ENCODE results near the gene KIAA1217.
A peak's percentile ranks its signal among the peaks of the same experiment; 100 is the strongest.
"Not testable (repeated sequence)": the region's sequence is repeated elsewhere in the genome, so short reads cannot be mapped to it uniquely, and the experiment has no call there.

Gene KIAA1217

GRCh38 chr10:24465891-24466818 lies 257.2 kb downstream of the KIAA1217 start:
- no peak for DNase-seq (ENCODE audit: low spot score)

GRCh38 chr10:24467136-24467535 lies 258.2 kb downstream of the KIAA1217 start:
- no peak for DNase-seq (ENCODE audit: low spot score)

DNA sequence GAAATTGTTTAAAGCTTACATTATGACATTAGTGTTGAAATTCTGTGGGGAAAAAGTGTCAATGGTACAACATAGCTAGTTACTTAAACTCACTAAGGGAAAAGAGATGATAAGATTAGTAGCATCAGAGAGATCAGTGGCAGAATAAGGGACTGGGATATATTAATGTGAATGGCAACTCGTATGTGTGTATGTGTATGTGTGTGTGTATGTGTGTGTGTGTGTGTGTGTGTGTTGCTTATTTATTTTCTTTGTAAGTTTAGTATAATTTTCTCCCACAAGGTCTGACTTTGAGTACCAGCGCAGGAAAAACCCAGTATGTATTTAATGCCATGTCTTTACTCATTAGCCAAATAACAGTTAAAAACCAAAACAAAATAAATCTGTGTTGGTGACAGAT lies 258.7 kb downstream of the KIAA1217 start:
- DNase-seq (ENCODE audit: low spot score): no peak

DNA sequence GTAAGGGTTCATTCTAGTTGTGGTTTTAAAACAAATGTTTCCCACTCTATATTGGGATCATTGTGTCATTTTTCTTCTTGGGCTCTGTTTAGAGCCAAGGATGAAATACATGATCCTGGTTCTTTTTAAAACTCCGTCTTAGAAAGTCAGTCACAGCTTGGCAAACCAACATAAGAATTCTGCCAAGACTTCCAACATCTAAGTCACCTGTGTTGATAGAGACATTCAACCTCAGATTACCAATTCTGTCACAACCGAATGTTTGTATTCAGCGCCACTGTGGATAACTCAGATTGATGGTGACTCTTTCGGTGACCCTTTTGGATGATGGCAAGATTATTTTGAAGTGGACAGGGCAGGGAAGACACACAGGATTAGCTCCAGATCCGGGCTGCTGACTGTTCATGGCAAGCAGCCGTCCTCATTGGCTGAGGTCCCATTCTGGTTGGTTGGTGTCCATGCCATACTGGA lies 259.4 kb downstream of the KIAA1217 start:
- no peak for DNase-seq (ENCODE audit: low spot score)

- no peak for DNase-seq (ENCODE audit: low spot score)
Observed at GRCh38 chr10:24469993-24470392, 261.1 kb downstream of the KIAA1217 start.

GRCh38 chr10:24475598-24475997 lies 266.7 kb downstream of the KIAA1217 start:
- DNase-seq (ENCODE audit: low spot score): no peak

- no peak for DNase-seq (ENCODE audit: low spot score)
Observed at GRCh38 chr10:24476913-24477701, 268.2 kb downstream of the KIAA1217 start.

GRCh38 chr10:24477915-24478314 lies 269.0 kb downstream of the KIAA1217 start:
- DNase-seq (ENCODE audit: low spot score): no peak

DNA sequence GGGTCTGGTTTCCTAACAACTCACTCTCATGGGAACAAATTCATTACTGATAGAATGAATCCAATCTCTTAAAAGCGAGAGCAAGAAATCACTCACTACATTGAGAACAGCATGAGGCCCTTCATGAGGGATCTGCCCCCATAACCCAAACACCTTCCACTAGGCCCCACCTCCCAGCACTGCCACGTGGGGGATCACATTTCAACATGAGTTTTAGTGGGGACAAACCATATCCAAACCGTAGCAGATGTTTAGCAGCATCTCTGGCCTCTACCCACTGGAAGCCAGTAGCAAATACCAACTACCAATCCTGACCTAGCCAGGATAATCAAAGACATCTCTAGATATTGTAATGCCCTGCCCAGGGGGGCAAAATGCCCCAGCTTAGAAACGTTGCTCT lies 270.9 kb downstream of the KIAA1217 start:
- DNase-seq (ENCODE audit: low spot score): no peak

DNA sequence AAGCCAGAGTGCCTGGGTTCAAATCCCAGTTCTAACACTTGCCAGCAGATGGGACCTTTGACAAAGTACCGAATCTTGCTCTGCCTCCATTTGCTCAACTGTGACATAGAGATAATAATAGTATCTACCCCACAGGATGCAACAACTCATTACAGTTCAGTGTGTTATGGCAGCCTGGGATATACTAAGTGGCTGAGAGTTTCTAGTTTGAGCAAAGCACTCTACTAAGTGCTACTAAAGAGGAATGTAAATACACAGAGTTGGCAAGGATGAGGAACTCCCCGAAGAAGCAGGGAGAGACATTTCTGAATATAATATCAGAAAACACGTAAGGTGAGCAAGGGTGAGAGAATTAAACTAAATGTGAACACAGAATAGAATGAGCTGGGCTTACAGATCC lies 271.5 kb downstream of the KIAA1217 start:
- no peak for DNase-seq (ENCODE audit: low spot score)

DNA sequence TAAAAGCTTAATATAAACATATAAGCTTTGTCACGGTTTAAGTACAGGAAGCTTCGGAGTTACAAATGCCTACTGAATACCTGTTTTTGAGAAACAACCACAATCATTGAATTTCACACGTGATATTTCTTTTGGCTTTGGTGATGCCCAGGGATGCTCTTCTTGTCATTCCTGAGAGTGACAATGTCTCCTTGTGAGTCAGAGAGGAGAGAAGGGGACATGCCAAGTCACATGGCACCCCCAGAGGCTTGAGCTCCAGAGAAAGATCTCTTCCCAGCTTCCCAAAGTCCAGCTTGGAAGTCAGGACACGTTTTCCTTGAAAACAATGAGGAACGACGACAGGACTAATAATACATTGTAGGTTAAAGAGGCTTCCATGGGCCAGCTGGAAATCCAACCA lies 272.3 kb downstream of the KIAA1217 start:
- DNase-seq (ENCODE audit: low spot score): no peak

DNA sequence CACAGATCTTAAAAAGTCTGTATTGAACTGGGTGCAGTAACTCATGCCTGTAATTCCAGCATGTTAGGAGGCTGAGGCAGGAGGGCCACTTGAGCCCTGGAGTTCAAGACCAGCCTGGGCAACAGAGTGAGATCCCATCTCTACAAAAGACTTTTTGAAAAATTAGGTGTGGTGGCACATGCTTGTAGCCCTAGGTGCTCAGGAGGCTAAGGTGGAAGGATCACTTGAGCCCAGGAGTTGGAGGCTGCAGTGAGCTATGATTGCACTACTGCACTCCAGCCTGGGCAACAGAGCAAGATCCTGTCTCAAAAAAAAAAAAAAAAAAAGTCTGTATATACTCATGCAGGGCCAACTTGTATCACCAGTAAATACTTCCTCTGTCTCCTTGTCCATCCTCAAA lies 273.8 kb downstream of the KIAA1217 start:
- not testable (repeated sequence) for DNase-seq (ENCODE audit: low spot score)

DNA sequence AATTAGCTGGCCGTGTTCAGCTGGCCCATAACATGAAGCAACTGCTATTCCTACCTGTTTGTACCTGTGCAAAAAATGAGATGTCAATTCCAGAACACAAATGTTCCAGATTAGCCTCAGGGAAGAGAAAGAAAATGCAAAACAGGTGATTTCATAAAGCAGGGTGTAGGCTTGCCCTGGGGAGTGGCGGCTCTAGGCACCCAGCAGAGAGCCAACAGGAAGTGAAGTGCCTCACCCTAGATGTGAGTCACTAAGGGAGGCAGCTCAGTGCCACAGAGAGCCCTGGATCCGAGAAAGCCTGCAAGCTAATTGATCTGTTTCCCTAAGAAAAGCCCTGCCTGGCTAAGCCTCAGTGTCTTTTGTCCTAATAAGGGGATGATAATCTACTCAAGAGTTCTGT lies 274.8 kb downstream of the KIAA1217 start:
- DNase-seq (ENCODE audit: low spot score): peak; percentile 42

- no peak for DNase-seq (ENCODE audit: low spot score)
Observed at GRCh38 chr10:24484771-24485170, 275.8 kb downstream of the KIAA1217 start.

- DNase-seq (ENCODE audit: low spot score): no peak
Observed at GRCh38 chr10:24485304-24485703, 276.4 kb downstream of the KIAA1217 start.

- DNase-seq (ENCODE audit: low spot score): no peak
Observed at GRCh38 chr10:24488631-24489030, 279.7 kb downstream of the KIAA1217 start.

DNA sequence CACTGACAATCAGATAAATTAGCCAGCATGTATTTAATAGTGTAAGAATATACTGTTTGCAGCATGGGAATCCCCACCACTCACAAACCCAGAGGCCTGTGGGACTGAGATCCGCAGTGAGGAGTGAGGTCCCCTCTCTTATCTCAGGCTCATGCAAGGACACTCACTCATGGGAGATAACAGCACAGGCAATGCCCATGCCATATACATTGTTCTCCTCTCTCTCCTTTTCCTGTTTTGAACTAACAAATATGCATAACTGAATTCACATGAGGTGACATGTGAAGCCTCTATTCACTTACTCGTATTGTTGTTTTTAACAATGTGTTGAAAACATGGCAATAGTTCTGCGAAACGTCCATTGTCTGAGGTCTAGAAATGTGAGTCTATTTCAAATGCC lies 284.2 kb downstream of the KIAA1217 start:
- no peak for DNase-seq (ENCODE audit: low spot score)

DNA sequence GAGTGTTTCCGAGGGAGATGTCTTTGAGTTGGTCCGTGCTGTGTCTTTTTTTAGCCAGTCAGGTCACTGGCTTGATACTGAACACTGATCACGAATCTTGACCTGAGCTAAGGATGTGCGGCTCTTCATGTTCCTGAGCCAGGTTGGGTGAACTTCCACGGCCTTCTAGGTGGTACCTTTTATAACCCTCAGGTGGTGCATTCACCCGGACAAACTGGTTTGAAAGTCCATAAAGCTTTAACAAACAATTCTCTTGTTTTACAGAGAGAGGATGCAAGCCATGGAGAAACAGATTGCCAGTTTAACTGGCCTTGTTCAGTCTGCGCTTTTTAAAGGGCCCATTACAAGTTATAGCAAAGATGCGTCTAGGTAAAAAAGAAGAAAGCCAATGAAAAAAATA lies 285.3 kb downstream of the KIAA1217 start:
- no peak for DNase-seq (ENCODE audit: low spot score)

GRCh38 chr10:24494777-24495176 lies 285.8 kb downstream of the KIAA1217 start:
- no peak for DNase-seq (ENCODE audit: low spot score)

DNA sequence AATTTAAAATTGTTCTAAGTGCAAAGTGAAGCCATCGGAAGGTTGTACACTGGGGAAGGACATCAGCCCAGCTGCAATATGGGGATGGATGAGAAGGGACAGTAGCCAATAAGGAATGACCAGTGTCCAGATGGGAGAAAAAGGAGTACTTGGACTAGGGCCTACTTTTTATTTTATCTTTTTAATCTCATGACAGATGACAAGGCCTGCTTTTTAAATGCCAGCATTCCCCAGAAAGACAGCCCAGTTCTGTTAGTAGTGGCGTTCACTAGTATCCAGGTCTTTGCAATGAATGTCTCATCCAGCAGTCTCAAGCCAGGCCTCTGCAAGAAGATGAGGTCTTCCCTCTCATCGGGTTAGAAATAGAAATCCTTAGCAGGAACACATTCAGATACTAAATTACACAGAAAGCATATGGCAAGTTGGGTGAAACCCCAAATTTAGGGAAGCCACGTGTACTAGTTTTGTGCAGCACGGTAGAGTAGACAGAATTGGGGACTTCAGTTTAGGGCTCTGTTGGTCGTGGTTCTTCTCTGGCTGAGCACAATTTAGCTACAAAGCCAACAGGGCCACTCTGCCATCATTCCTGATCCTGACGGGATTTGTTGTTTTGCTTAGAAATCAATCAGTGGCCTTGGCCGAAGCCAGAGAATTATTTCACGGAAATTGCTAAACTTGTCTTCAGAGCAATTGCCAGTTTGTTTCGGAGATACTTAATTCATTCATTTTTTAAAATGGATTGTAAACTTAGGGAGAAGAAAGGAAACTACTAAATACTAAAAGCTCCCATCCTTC lies 286.9 kb downstream of the KIAA1217 start:
- no peak for DNase-seq (ENCODE audit: low spot score)

- DNase-seq (ENCODE audit: low spot score): no peak
Observed at GRCh38 chr10:24496906-24497305, 288.0 kb downstream of the KIAA1217 start.

GRCh38 chr10:24501056-24501711 lies 292.2 kb downstream of the KIAA1217 start:
- DNase-seq (ENCODE audit: low spot score): no peak
